ENCODE results near the gene NEK5.
A peak's percentile ranks its signal among the peaks of the same experiment; 100 is the strongest.

Gene NEK5

GRCh38 chr13:52011632-52012511 lies 117.0 kb downstream of the NEK5 start, which contains the start of gene ALG11:
ALG11 (plus strand) TSS chr13:52012398; CDS start chr13:52012419, 21 bp downstream.
- peak; percentile 41 for TF ChIP-seq CTCF (IDR thresholded peaks at IDR 0.05)
- Histone ChIP-seq H3K27ac (peak within 1 kb of the TSS; percentile 55), H3K4me3 (ENCODE audit: low read depth in 1 of 2, low read length in 1 of 2) (peak within 1 kb of the TSS; percentile 72 to 100), H3K27me3 (peaks cover 47% of the 10 kb centered on the region), H3K9me3 (no peaks in the 10 kb centered on the region), H3K4me1 (ENCODE audit: control insufficient read depth in 1 of 2, insufficient read depth in 1 of 2, low read depth in 1 of 2, low read length in 1 of 2) (peaks cover 17 to 21% of the 10 kb centered on the region in 2 experiments), H3K36me3 (no peaks in the 10 kb centered on the region)

GRCh38 chr13:52010890-52011631 lies 117.8 kb downstream of the NEK5 start, which contains the start of gene ATP7B:
ATP7B (minus strand) TSS chr13:52011450; CDS start chr13:52011337, 113 bp downstream.
- no peak for TF ChIP-seq CTCF (IDR thresholded peaks at IDR 0.05)

GRCh38 chr13:52009946-52010345 lies 118.9 kb downstream of the NEK5 start:
- Histone ChIP-seq H3K27ac (no peak overlapping the region), H3K36me3 (no peaks in the 10 kb centered on the region), H3K4me3 (ENCODE audit: low read depth in 1 of 2, low read length in 1 of 2) (no peak overlapping the region)

More at GRCh38 chr13:52010890-52011631, 117.8 kb downstream of the NEK5 start, which contains the start of gene ATP7B:
- H3K27me3 ChIP-seq: peaks cover 55% of the 10 kb centered on the region
- no peaks in the 10 kb centered on the region for H3K9me3 ChIP-seq
- H3K27ac ChIP-seq: peak within 1 kb of the TSS; percentile 55
- H3K36me3 ChIP-seq: no peaks in the 10 kb centered on the region
- peak within 1 kb of the TSS; percentile 72 to 100 for H3K4me3 ChIP-seq (ENCODE audit: low read depth in 1 of 2, low read length in 1 of 2)
- peaks cover 17 to 21% of the 10 kb centered on the region in 2 experiments for H3K4me1 ChIP-seq (ENCODE audit: control insufficient read depth in 1 of 2, insufficient read depth in 1 of 2, low read depth in 1 of 2, low read length in 1 of 2)

GRCh38 chr13:52006523-52007245 lies 122.2 kb downstream of the NEK5 start:
- Histone ChIP-seq H3K4me3 (ENCODE audit: low read depth in 1 of 2, low read length in 1 of 2) (no peak overlapping the region), H3K9me3 (no peaks in the 10 kb centered on the region), H3K27me3 (peaks cover 53% of the 10 kb centered on the region), H3K36me3 (no peaks in the 10 kb centered on the region), H3K27ac (no peak overlapping the region), H3K4me1 (ENCODE audit: control insufficient read depth in 1 of 2, insufficient read depth in 1 of 2, low read depth in 1 of 2, low read length in 1 of 2) (peaks cover 9% of the 10 kb centered on the region in 2 experiments)
- TF ChIP-seq CTCF (IDR thresholded peaks at IDR 0.05): no peak

More at GRCh38 chr13:52009946-52010345, 118.9 kb downstream of the NEK5 start:
- no peak for TF ChIP-seq CTCF (IDR thresholded peaks at IDR 0.05)
- Histone ChIP-seq H3K4me1 (ENCODE audit: control insufficient read depth in 1 of 2, insufficient read depth in 1 of 2, low read depth in 1 of 2, low read length in 1 of 2) (peaks cover 17 to 21% of the 10 kb centered on the region in 2 experiments), H3K27me3 (peaks cover 55% of the 10 kb centered on the region), H3K9me3 (no peaks in the 10 kb centered on the region)
